Measurements from ENCODE around the gene ESF1. TPM values are rescaled to one million over a fixed set of nuclear protein-coding genes. Genes with fewer than 3 reads are reported as not detected.

The ESF1 gene
- total and polyA plus RNA-seq, 8 donors = 4.7 to 22.0 (median 8.4) TPM

DNA sequence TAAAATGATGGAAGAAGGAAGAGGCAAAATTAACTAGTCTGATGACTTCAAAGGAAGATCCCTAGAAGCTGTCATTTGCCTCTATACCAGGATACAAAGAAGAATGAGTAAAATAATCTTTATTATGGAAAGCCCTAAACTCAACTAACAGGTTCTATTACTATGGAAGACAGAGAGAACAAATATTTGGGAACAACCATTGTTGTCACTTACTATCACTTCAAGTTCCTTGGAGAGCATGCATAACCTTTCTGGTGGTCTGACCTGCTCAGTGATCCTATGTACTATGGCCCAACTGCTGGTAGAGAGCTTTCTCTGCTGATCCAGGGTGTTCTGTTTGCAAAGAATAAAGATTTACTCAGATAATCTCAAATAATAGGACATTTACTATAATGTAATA, 83.2 kb downstream of the ESF1 start:
- intact Hi-C loops (cut with DNase I; ENCODE audit: low total_unique reads) = no loop called here
- DNase-seq = no peak
- Histone ChIP-seq H3K36me3 (no peaks in the 10 kb centered on the region), H3K27me3 (no peaks in the 10 kb centered on the region), H3K4me1 (no peaks in the 10 kb centered on the region), H3K9me3 (no peaks in the 10 kb centered on the region), H3K27ac (no peak overlapping the region), H3K4me3 (no peak overlapping the region)
- TF ChIP-seq EP300 (IDR thresholded peaks at IDR 0.05) = no peak
- no peak for TF ChIP-seq POLR2A (IDR thresholded peaks at IDR 0.05)
- no peak for TF ChIP-seq CTCF (IDR thresholded peaks at IDR 0.05)
- no peak for TF ChIP-seq POLR2AphosphoS5 (IDR thresholded peaks at IDR 0.05)

DNA sequence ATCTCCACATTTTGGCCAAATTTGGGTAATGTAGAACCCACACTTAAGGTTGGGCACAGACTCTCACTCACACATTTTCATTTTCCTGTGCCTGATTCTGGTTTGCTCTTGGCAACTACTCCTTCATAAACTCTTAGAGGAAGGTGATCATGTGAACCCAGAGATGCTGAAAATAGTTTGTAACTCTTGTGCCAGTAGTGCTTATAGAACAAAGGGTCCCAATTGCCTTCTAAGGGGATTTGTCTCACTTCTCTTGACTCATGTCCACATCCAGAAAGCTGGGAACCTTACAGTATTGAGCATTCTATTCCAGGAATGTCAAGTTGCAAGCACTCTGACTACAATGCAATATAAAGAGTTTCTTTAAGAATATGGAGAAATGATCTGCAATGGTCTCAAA, 84.0 kb downstream of the ESF1 start:
- Histone ChIP-seq H3K4me1 (no peaks in the 10 kb centered on the region), H3K9me3 (no peaks in the 10 kb centered on the region), H3K27ac (no peak overlapping the region), H3K27me3 (no peaks in the 10 kb centered on the region), H3K36me3 (no peaks in the 10 kb centered on the region), H3K4me3 (no peak overlapping the region)
- TF ChIP-seq CTCF (IDR thresholded peaks at IDR 0.05) (no peak), EP300 (IDR thresholded peaks at IDR 0.05) (no peak), POLR2A (IDR thresholded peaks at IDR 0.05) (no peak), POLR2AphosphoS5 (IDR thresholded peaks at IDR 0.05) (no peak)
- DNase-seq = no peak
- intact Hi-C loops (cut with DNase I; ENCODE audit: low total_unique reads) = no loop called here

GRCh38 chr20:13694420-13695150, 90.1 kb downstream of the ESF1 start:
- intact Hi-C loops (cut with DNase I; ENCODE audit: low total_unique reads) = no loop called here
- WGBS, 5 donors = 80 to 90% (median 88%) methylated on average over 8 of the region's 8 CpGs

More at GRCh38 chr20:13694420-13695150, 90.1 kb downstream of the ESF1 start:
- Histone ChIP-seq H3K4me3 (no peak overlapping the region), H3K27me3 (no peaks in the 10 kb centered on the region), H3K9me3 (no peaks in the 10 kb centered on the region), H3K36me3 (no peaks in the 10 kb centered on the region), H3K27ac (no peak overlapping the region), H3K4me1 (no peaks in the 10 kb centered on the region)
- no peak for TF ChIP-seq CTCF (IDR thresholded peaks at IDR 0.05)
- no peak for TF ChIP-seq EP300 (IDR thresholded peaks at IDR 0.05)
- no peak for TF ChIP-seq POLR2A (IDR thresholded peaks at IDR 0.05)
- no peak for TF ChIP-seq POLR2AphosphoS5 (IDR thresholded peaks at IDR 0.05)
- DNase-seq = no peak

Data from stomach (tissue), 9 donors.